Activated CD4-positive, alpha-beta memory T cell treated with anti-CD3 and anti-CD28 coated beads for 36 hours (primary cell): ENCODE results near the gene CCSER1. TPM values are rescaled to one million over a fixed set of nuclear protein-coding genes. Genes with fewer than 3 reads are reported as not detected.
"Not testable (repeated sequence)": the region's sequence is repeated elsewhere in the genome, so short reads cannot be mapped to it uniquely, and the experiment has no call there.

Experiments
- CTCF ChIA-PET: fragments of 350-600 bp; sonication (Branson Sonifier 250); formaldehyde crosslinking; loops from one replicate; lab custom pipeline; 2021; ENCODE audit warnings: antibody characterized with exemption, inconsistent platforms; lab: Charles Lee
- POLR2A ChIA-PET: fragments of 350-600 bp; sonication (Branson Sonifier 250); formaldehyde crosslinking; loops from one replicate; lab custom pipeline; 2021; ENCODE audit warnings: antibody characterized with exemption; lab: Charles Lee
- DNase-seq: peaks from one replicate; pipeline ENCODE4 v3.0.0-alpha.2; 2020
- H3K27ac Mint-ChIP-seq: one replicate; pipeline ENCODE4 v1.8.0; 2021; ENCODE audit warnings: mixed read lengths
- H3K27me3 Mint-ChIP-seq: one replicate; pipeline ENCODE4 v1.8.0; 2021; ENCODE audit warnings: mixed read lengths
- H3K36me3 Mint-ChIP-seq: one replicate; pipeline ENCODE4 v1.8.0; 2021; ENCODE audit warnings: mixed read lengths
- H3K4me1 Mint-ChIP-seq: one replicate; pipeline ENCODE4 v1.8.0; 2021; ENCODE audit warnings: low read depth, mixed read lengths
- H3K4me3 Mint-ChIP-seq: one replicate; pipeline ENCODE4 v1.8.0; 2021; ENCODE audit warnings: mild to moderate bottlenecking, mixed read lengths
- H3K9me3 Mint-ChIP-seq: one replicate; pipeline ENCODE4 v1.8.0; 2021; ENCODE audit warnings: mixed read lengths
- intact Hi-C: fragments of 100-400 bp; cut with micrococcal nuclease; formaldehyde crosslinking; loops from one replicate; pipeline ENCODE4 v1.15.1; 2023
- total RNA-seq, 2 experiments: library from RNA; stranded (reverse); gene quantifications; one replicate each; pipeline ENCODE4 v1.2.3, GENCODE V29; 2021

CCSER1 gene
- total RNA-seq, 2 experiments from 2014 or later: 0.17 to 0.19 TPM

- CTCF ChIA-PET: no interaction called here
These were observed 315.4 kb downstream of the CCSER1 start for GRCh38 chr4:90442619-90443018.

GRCh38 chr4:90443231-90443630 is 316.0 kb downstream of the CCSER1 start:
- DNase-seq: no peak
- intact Hi-C loops: no loop called here

More at GRCh38 chr4:90442619-90443018, 315.4 kb downstream of the CCSER1 start:
- Mint-ChIP-seq H3K36me3 (no peaks in the 10 kb centered on the region), H3K27ac (no peak overlapping the region), H3K4me3 (no peak overlapping the region), H3K4me1 (no peaks in the 10 kb centered on the region), H3K27me3 (no peaks in the 10 kb centered on the region), H3K9me3 (no peaks in the 10 kb centered on the region)
- POLR2A ChIA-PET: no interaction called here
- intact Hi-C loops: no loop called here
- DNase-seq: no peak

GRCh38 chr4:90444904-90445303 is 317.7 kb downstream of the CCSER1 start:
- Mint-ChIP-seq H3K4me1 (no peaks in the 10 kb centered on the region), H3K4me3 (no peak overlapping the region), H3K27me3 (no peaks in the 10 kb centered on the region), H3K36me3 (no peaks in the 10 kb centered on the region), H3K9me3 (no peaks in the 10 kb centered on the region), H3K27ac (no peak overlapping the region)
- CTCF ChIA-PET: no interaction called here
- POLR2A ChIA-PET: no interaction called here
- intact Hi-C loops: no loop called here
- no peak for DNase-seq

More at GRCh38 chr4:90443231-90443630, 316.0 kb downstream of the CCSER1 start:
- H3K9me3 Mint-ChIP-seq: no peaks in the 10 kb centered on the region
- CTCF ChIA-PET: no interaction called here
- no peaks in the 10 kb centered on the region for H3K36me3 Mint-ChIP-seq
- H3K27ac Mint-ChIP-seq: no peak overlapping the region
- no peak overlapping the region for H3K4me3 Mint-ChIP-seq
- H3K4me1 Mint-ChIP-seq: no peaks in the 10 kb centered on the region
- POLR2A ChIA-PET: no interaction called here
- no peaks in the 10 kb centered on the region for H3K27me3 Mint-ChIP-seq

GRCh38 chr4:90445380-90445779 is 318.2 kb downstream of the CCSER1 start:
- Mint-ChIP-seq H3K27ac (no peak overlapping the region), H3K4me1 (no peaks in the 10 kb centered on the region), H3K4me3 (no peak overlapping the region), H3K9me3 (no peaks in the 10 kb centered on the region), H3K27me3 (no peaks in the 10 kb centered on the region), H3K36me3 (no peaks in the 10 kb centered on the region)
- intact Hi-C loops: no loop called here
- no peak for DNase-seq
- POLR2A ChIA-PET: no interaction called here
- CTCF ChIA-PET: no interaction called here

- no peak overlapping the region for H3K4me3 Mint-ChIP-seq
- ChIA-PET POLR2A (no interaction called here), CTCF (no interaction called here)
- H3K4me1 Mint-ChIP-seq: no peaks in the 10 kb centered on the region
- intact Hi-C loops: no loop called here
- no peak overlapping the region for H3K27ac Mint-ChIP-seq
- no peaks in the 10 kb centered on the region for H3K27me3 Mint-ChIP-seq
- H3K36me3 Mint-ChIP-seq: no peaks in the 10 kb centered on the region
- no peaks in the 10 kb centered on the region for H3K9me3 Mint-ChIP-seq
- DNase-seq: no peak
These were observed 322.4 kb downstream of the CCSER1 start for GRCh38 chr4:90449626-90450025.

- H3K4me1 Mint-ChIP-seq: no peaks in the 10 kb centered on the region
- peaks cover 6% of the 10 kb centered on the region for H3K9me3 Mint-ChIP-seq
- DNase-seq: no peak
- H3K27ac Mint-ChIP-seq: no peak overlapping the region
- POLR2A ChIA-PET: no interaction called here
- H3K4me3 Mint-ChIP-seq: no peak overlapping the region
- H3K36me3 Mint-ChIP-seq: no peaks in the 10 kb centered on the region
- intact Hi-C loops: no loop called here
- CTCF ChIA-PET: no interaction called here
- H3K27me3 Mint-ChIP-seq: no peaks in the 10 kb centered on the region
These were observed 329.7 kb downstream of the CCSER1 start for GRCh38 chr4:90456891-90457290.

- no peak overlapping the region for H3K4me3 Mint-ChIP-seq
- H3K4me1 Mint-ChIP-seq: no peaks in the 10 kb centered on the region
- H3K27me3 Mint-ChIP-seq: no peaks in the 10 kb centered on the region
- DNase-seq: no peak
- intact Hi-C loops: no loop called here
- ChIA-PET POLR2A (no interaction called here), CTCF (no interaction called here)
- no peak overlapping the region for H3K27ac Mint-ChIP-seq
- H3K9me3 Mint-ChIP-seq: peaks cover 6% of the 10 kb centered on the region
- no peaks in the 10 kb centered on the region for H3K36me3 Mint-ChIP-seq
These were observed 330.6 kb downstream of the CCSER1 start for GRCh38 chr4:90457817-90458216.

GRCh38 chr4:90458576-90458975 is 331.4 kb downstream of the CCSER1 start:
- Mint-ChIP-seq H3K4me3 (no peak overlapping the region), H3K27ac (no peak overlapping the region), H3K9me3 (peaks cover 6% of the 10 kb centered on the region), H3K27me3 (no peaks in the 10 kb centered on the region), H3K36me3 (no peaks in the 10 kb centered on the region), H3K4me1 (no peaks in the 10 kb centered on the region)
- intact Hi-C loops: no loop called here
- POLR2A ChIA-PET: no interaction called here
- no peak for DNase-seq
- CTCF ChIA-PET: no interaction called here

- H3K36me3 Mint-ChIP-seq: no peaks in the 10 kb centered on the region
- H3K27me3 Mint-ChIP-seq: no peaks in the 10 kb centered on the region
- H3K4me3 Mint-ChIP-seq: no peak overlapping the region
- H3K4me1 Mint-ChIP-seq: no peaks in the 10 kb centered on the region
- H3K9me3 Mint-ChIP-seq: no peaks in the 10 kb centered on the region
- no peak for DNase-seq
- H3K27ac Mint-ChIP-seq: no peak overlapping the region
- intact Hi-C loops: no loop called here
- ChIA-PET POLR2A (no interaction called here), CTCF (no interaction called here)
These were observed 347.3 kb downstream of the CCSER1 start for GRCh38 chr4:90474484-90474883.

- Mint-ChIP-seq H3K27ac (no peak overlapping the region), H3K4me3 (no peak overlapping the region), H3K4me1 (no peaks in the 10 kb centered on the region), H3K9me3 (peaks cover 7% of the 10 kb centered on the region), H3K36me3 (no peaks in the 10 kb centered on the region), H3K27me3 (no peaks in the 10 kb centered on the region)
- POLR2A ChIA-PET: no interaction called here
- no peak for DNase-seq
- CTCF ChIA-PET: no interaction called here
- intact Hi-C loops: no loop called here
These were observed 348.8 kb downstream of the CCSER1 start for GRCh38 chr4:90476019-90476418.

GRCh38 chr4:90476586-90476985 is 349.4 kb downstream of the CCSER1 start:
- no peaks in the 10 kb centered on the region for H3K27me3 Mint-ChIP-seq
- H3K4me3 Mint-ChIP-seq: no peak overlapping the region
- no peak for DNase-seq
- H3K36me3 Mint-ChIP-seq: no peaks in the 10 kb centered on the region
- no peaks in the 10 kb centered on the region for H3K4me1 Mint-ChIP-seq
- peaks cover 7% of the 10 kb centered on the region for H3K9me3 Mint-ChIP-seq
- POLR2A ChIA-PET: no interaction called here
- H3K27ac Mint-ChIP-seq: no peak overlapping the region
- CTCF ChIA-PET: no interaction called here
- intact Hi-C loops: no loop called here

GRCh38 chr4:90484894-90485293 is 357.7 kb downstream of the CCSER1 start:
- H3K27ac Mint-ChIP-seq, H3K9me3 Mint-ChIP-seq, DNase-seq, H3K4me3 Mint-ChIP-seq, H3K27me3 Mint-ChIP-seq, intact Hi-C loops, H3K4me1 Mint-ChIP-seq, CTCF ChIA-PET, POLR2A ChIA-PET, H3K36me3 Mint-ChIP-seq: not testable (repeated sequence)

GRCh38 chr4:90486346-90486745 is 359.2 kb downstream of the CCSER1 start:
- Mint-ChIP-seq H3K9me3 (peaks cover 6% of the 10 kb centered on the region), H3K27ac (no peak overlapping the region)
- CTCF ChIA-PET: no interaction called here

More at GRCh38 chr4:90486346-90486745, 359.2 kb downstream of the CCSER1 start:
- H3K27me3 Mint-ChIP-seq: no peaks in the 10 kb centered on the region
- intact Hi-C loops: no loop called here
- H3K36me3 Mint-ChIP-seq: no peaks in the 10 kb centered on the region
- no peak for DNase-seq
- no peak overlapping the region for H3K4me3 Mint-ChIP-seq
- H3K4me1 Mint-ChIP-seq: peaks cover 2% of the 10 kb centered on the region
- POLR2A ChIA-PET: no interaction called here
